GM19238 (cell line): ENCODE data around the gene PCSK5.

Experiments
- DNase-seq: peaks from one replicate; pipeline ENCODE4 v3.0.0; 2011; ENCODE audit warnings: low spot score; ENCODE audit not compliant: insufficient read length

Gene PCSK5

DNA sequence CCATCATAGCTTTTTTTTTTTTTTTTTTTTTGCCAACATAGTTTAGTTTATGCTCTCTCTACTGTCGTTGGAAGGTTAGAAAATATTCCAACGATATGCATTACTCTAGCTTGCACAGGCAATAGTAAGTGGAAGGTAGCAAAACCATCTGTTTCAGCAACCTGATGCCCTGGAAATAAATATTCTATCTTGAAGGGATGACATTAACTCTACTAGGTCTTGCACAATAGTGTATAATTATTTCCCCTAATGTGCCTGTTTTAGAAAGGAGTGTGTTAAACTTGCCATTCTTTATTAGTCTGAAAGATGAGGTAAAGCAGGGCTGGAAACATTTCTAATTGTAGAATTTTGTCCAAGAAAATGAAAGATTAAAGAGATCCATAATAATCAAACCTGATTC, 111.0 kb downstream of the PCSK5 start:
- no peak for DNase-seq

DNA sequence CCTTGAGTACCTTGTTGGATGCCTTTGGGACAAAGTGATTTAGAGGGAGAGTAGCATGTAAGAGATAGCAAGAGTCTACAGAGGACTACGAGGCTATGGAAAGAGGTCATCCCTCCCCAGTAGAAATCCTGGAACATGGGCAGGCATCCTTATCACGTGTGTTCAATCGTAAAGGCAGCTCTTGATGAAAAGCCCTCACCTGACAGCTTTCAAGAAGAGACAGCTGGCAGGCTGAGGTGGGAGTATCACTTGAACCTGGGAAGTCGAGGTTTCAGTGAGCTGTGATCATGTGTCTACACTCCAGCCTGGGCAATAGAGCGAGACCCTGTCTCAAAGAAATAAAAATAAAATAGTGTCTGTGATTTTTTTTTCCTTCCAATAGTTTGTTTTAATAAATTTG, 112.6 kb downstream of the PCSK5 start:
- DNase-seq: no peak

DNA sequence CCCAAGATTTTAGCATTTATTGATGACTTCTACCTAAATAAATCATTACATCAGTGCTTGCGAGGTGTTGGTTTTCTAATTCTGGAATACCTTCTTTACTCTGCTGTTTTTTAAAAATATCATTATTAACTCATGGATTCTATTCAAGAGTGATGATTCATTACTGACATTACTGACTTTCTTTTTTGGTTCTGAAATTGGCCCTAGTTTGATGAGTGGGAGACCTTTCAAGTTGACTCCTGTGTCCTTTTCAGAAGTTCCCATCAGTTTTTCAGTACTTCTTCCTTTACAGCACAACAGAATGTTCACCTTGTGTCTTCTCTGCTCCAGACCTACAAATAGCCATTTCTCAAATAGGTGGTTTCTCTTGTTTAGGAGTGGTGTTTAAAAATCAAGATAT, 114.1 kb downstream of the PCSK5 start:
- DNase-seq: no peak

DNA sequence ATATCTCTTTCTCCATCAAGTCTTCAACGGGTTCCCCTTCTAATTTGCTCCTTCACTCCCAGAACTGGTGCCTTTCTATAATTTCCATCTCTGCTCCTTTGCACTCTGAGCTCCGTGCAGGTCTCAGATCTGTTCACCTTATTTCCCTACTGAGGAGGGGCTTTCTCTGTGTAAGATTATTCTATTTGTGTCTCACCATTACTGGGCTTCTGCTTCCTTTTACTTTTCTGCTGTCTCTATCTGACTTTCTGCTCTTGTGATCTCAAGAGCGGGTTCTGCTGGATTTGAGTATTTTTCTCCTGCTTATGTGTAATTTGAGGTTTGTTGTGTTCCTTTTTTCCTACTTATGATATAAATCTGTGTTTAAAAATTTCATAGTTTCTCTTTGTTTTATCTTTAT, 117.5 kb downstream of the PCSK5 start:
- no peak for DNase-seq

DNA sequence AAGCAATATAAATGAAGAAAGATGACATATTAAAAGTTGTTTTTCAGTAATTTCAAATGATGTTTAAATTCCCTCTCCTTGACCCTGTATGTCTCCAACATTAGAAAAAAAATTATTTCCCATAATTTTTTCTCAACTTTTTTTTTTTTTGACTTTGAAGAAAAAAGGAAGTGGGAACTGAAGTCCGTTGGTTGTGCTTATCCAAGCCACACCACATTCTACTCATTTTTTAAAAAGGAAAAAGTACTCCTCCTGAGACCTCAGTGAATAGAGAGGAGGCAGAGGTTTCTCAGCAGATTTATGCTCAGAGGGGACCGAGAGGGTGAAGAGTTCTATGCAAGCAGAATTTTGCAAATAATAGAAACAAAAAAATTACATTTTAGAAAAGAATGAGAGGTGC, 123.3 kb downstream of the PCSK5 start:
- DNase-seq: no peak

DNA sequence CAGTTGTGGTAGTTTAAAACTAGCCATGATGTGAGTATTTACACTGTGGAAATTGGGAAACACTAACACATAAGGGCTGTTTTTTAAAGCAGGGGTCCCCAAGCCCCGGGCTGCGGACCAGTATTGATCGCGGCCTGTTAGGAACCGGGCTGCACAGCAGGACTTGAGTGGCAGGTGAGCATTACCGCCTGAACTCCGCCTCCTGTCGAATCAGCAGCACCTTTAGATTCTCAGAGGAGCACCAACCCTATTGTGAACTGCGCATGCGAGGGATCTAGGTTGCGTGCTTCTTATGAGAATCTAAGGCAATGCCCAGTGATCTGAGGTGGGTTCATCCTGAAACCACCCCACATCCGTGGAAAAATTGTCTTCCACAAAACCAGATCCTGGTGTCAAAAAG, 127.8 kb downstream of the PCSK5 start:
- no peak for DNase-seq

DNA sequence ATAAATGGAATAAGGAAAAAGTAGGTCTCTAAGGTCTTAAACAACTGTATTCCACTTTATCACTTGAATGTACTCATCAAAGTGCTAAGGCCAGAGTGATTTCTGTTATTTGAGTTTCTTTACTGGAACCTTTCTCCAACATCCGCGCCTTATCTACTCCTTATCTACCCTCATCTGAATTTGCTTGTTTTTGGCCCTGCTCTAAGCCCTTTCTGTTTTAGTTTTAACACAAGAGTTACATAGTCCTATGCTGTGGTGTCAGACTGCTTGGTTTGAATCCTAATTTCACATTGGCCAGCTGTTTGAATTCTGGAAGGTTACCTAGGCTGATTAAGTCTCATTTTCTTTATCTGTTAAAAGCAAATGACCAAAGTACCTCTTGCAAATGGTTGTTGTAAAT, 128.3 kb downstream of the PCSK5 start:
- DNase-seq: no peak

DNA sequence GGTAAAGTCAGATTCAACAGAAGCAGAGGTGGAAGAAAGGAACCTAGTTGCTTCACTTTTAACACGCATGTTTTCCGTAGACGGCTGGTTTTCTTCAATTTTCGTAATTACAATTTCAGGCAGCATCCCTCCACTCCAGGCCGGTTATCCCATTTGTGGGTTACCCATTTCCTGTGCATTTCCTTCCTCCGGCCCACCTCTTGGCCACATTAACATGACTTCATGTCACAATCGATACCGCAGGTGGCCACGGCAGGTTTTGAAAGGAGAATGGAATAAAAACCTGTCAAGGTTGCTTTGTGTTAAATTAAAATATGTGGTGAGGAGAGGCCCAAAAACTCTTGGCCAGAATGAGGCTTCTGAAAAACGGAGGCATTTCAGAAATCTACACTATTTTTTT, 130.2 kb downstream of the PCSK5 start:
- no peak for DNase-seq

DNA sequence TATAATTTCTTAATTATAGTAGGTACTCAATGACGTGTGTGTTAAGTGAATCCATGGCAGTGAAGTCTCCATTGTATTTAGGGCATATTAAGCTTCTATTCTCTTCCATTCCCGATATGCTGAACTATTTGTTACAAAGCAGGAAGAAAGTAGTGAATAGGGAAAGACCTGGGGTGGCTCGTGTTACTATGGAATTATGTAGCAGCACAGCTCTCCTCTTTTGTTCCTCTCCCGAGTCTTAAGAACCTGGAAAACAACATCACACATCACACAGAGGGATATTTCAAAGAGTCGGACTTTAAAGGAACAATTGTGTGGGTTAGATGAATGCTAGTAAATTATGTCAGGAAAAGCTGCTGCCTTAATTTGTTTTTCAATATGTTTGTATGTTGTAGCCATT, 131.8 kb downstream of the PCSK5 start:
- no peak for DNase-seq

DNA sequence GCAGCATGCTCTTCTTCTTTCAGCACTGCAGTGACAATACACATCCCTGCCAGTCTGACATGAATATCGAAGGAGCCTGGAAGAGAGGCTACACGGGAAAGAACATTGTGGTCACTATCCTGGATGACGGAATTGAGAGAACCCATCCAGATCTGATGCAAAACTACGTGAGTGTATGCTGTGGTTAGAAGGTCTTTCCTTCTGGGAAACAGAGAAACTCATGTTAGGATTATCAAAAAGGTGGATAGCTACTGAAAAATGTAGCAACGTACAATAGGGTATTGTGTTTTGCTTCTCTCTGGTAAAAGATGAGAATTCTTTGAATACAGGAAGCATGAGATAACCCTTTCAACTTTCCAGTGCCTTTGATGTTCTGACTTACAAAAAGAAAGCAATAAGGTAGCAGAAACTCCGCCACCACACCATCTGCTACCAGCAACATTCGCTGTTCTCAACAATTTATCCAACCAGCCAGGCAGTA, 133.3 kb downstream of the PCSK5 start:
- no peak for DNase-seq

DNA sequence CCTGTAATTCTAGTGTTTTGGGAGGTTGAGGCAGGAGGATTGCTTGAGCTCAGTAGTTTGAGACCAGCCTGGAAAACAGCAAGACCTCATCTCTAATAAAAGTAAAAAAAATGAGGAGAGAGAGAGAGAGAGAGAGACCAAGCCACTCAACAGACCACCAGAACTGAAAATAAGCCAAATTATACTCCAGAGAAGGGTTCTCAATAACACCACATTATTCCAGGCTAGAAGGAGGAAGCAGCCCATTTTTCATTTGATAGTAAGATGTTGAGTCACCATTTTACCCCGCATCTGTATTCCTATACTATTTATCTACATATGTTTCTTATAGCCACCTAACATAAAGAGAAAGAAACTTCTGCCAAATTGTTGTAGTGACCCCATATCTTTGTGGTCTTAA, 134.8 kb downstream of the PCSK5 start:
- no peak for DNase-seq

DNA sequence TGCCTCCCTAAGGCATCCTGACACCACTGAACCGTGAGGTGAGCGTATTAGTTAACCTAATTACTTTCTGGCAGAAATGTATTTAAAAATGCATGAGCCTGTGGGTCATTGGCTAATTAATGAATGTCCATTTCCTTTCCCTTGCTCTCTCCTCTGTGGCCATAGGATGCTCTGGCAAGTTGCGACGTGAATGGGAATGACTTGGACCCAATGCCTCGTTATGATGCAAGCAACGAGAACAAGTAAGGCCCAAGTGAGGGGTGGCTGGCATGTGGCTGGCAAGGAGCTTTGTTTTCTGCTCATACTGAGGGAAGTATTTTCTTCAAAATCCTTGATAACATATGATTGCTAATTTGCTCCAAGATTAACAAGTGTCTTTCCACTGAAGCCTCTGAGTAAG, 136.3 kb downstream of the PCSK5 start:
- DNase-seq: no peak

DNA sequence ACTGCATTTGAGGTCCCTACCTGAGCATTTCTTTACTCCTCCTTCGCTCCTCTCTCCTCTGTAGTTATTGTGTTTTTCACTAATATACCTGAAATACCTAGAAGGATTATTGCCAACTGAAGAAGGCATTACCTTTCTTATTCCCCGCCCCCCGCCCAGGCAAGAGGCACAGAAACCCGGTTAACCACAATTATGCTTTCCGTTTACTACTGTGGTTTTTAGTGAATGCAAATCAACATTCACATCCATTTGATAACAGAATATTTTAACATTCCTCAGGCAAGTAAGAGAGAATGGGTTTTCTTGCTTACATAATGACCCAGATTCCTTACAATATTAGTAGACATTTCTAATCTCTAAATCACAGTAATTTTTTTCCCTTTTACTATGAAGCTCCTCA, 136.9 kb downstream of the PCSK5 start:
- no peak for DNase-seq

DNA sequence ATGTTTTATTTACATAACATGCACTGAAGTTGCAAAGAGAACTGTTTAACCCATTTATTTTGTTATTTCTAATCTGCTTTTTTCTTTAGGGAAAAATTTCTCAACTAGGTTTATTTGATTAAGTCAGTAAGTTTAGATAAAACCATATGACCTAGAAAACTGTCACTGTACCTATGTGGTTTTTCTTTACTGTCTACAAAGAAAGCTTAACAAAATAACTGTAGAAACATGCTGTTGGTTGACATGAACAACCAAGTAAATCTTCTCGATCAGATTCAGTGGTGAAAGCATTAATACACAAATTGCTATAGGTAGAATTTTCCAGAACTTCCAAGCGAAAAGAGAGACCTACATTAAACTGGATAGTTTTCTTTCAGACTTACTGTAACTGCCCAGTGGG, 137.4 kb downstream of the PCSK5 start:
- DNase-seq: no peak

DNA sequence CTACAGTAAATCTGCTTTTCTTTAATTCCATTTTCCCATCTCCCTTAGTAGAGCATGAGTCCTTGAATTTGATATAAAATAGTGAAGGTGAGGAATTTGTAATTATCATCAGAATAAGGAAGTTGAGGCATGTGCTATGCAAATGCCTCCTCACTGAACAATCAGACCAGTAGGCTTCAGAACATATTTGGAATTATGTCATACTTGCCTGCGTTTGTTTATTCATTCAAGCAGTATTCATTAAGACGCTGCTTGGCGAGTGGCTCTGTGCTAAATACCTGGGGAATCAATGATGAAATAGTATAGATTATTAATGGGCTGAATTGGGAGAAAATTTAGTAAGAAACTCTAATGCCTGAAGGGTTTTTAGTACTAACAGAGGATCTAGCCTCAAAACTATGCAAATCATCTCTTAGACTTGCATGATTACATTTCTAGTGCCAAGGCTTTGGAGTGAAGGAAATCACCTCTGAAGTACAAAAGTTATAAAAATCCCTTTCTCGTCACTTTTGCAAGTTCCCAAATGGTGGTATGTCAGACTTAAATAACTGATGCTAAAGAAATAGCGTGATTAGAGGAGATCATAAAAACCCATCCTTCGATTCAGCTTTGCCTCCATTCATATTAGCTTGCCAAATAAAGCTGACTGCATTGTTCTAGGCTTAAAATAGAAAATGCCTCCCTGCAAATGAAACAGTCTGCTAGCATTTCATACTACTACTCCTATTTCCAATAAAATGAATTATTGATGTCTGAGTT, 141.7 kb downstream of the PCSK5 start:
- no peak for DNase-seq

DNA sequence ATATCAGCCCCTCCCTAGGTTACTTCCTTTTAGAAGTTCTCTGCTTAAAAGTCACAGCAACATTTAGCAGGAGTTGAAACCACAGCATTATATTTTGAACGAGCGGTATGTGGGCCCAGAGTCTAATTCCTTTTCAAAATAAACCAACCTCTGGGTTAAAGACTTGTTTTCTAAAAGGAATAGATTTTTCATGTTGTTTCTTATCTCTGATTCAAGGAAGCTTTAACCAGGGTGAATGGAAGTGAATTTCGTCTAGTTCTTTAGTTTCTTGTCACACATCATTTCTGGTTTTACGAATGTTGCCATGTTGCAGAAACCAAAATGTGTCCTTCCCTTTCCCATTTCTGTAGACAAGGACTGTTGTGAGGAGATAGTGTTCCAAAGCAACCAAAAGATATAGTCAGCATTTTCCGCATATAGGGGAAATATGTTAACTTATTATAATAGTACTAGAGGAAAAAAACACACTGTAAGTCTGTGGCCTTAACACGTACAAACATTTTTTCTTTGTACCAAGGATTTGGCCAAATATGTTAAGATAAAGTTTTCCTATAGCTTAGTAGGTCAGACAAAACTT, 142.4 kb downstream of the PCSK5 start:
- no peak for DNase-seq

DNA sequence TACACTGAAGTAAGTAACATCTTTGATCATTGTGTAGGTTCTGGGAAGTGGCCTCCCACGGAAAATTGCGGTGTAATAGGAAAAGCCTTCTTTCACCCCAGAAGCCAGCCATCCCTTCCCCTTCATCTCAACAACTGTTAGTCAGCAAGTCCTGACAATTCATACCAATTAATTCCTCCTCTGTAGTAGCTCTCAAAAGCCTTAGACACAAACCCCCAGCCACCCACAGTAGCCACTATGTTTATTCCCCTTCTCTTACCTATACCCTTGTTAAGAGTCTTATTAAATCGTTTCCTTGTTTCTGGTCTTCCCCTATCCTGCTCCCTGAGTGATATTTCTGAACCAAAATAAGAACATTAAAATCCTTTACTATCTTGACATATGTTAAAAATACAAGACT, 143.6 kb downstream of the PCSK5 start:
- no peak for DNase-seq

DNA sequence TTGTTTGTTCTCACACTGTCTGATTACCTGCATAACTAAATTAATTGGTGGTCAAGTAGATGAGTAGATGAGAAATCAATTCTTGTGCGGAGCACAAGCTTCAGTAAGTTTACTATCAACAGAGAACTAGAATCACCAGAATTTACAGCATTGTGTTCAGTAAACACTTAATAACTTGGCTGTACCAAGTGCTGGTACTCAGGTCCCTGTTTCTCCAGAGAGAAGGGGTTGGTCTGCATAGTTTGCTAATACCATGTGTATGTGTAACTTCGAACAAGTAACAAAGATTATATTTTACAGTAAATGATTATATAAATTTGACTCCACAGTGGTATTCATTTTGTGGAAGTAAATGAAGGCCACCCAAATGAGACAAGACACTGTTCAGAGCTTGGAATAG, 146.3 kb downstream of the PCSK5 start:
- no peak for DNase-seq

DNA sequence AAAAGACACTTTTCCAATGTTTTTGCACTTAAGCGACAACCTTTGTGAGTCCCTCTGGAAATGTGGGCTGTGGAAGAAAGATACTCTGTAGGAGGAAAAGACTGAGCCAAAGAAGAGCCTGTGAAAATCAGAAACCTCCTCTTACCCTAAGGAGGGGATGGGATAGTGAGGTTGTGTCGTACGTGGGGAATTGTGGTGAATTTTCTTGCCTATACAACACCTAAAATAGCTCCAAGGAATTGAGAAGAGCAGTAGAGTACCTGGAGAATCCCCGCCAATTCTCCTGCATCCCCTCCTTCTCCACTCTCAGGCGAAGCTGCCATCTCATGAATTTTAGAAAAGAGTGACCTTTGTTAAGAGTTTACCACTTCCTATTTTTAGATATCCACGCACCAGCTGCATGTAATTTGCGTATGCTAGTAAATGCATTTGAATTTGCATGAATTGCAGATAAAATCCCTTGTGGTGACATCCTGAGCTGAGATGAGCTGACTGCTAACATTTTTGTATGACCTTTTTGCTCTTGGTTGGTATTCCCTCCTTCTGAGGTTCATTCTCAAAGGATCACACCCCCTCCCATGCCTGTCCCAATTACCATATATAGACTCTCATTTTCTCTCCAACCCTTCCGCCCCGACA, 147.2 kb downstream of the PCSK5 start:
- DNase-seq: no peak

DNA sequence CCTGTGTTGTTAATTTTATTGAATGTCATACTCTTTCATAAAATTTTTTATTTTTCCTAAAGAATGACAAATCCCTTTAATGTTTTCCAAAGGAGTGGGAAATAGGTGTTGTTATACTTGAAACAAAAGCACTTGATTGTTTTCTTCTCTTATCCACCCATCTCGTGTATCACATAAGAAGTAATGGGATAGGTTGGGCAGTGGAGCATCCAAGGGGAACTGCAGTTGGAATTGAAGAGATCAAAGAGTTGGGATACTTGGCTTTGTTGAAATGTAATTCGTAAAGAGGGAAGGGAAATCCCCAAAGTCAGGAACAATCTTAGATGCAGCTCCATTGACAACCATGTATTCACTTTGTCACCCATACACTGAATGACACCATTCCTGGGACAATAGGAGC, 148.0 kb downstream of the PCSK5 start:
- no peak for DNase-seq

DNA sequence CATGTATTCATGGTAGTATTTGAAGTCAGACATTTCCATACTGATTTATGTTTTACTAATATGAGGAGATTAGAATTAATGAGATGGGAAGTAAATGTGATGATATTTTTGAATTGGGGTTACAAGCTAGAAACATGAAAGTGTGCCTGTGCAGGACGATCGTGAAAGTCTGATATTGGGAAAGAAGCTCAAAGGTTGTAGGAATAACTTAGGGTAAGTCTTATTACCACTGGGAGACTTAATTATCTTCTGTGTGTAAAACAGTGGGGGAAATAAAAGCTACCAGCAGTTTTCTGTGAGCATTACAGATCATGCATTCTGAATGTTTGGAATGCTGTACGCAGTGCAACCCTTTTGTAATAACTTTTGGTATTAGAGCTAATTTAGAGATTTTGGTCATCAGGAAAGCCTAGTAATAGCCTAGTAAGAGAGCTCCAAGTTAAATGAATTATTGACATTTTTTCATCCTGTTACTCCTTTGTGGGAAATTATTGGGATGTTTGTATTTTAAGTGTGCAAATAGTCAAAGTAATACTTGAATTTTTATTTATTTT, 153.9 kb downstream of the PCSK5 start:
- no peak for DNase-seq

DNA sequence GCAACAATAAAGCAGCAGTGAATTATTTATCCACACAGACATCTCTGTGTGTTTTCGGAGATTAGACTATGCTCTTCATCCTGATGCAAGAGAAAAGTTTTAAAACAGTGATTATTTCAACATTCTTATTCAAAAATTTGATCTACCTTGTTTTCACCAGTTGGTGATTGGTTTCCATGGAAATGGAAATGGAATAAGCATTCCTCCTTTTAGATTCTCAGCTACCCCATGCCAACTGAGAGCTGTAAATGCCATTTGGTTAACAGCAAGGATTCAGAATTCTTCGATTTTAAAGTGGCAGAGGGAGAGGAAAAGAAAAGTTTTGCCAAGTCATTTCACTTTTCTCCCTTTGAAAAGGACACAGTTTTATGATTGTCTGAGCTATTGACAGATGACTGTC, 154.7 kb downstream of the PCSK5 start:
- no peak for DNase-seq

DNA sequence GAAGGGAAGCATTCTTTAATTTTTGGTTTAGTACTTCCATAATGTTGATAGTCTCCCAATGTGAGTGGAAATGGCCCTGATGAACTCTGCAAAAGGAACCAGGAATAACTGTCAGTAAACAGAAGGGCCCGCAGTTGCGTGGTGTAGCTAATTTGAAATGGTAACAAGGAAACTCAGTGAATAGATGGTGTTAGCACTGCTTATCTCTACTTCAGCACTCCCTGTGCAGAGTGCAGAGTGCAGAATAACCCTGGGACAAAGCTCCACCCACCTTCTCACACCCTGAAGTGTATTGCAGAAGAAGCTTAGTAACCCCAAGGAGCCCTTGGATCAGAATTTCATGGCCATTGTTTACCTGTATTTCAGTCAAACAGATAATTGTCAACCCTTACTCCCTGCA, 158.9 kb downstream of the PCSK5 start:
- DNase-seq: no peak
